Measurements from ENCODE around the gene ZNF296.

Gene ZNF296

GRCh38 chr19:45102481-45102880 is 26.2 kb upstream of the ZNF296 start:
- DNase-seq, result no peak

- DNase-seq, result no peak
Measured at GRCh38 chr19:45101806-45102205, 25.5 kb upstream of the ZNF296 start.

GRCh38 chr19:45100846-45101252 is 24.6 kb upstream of the ZNF296 start:
- no peak for DNase-seq

- DNase-seq, result no peak
Measured at GRCh38 chr19:45100201-45100600, 23.9 kb upstream of the ZNF296 start.

- DNase-seq, result no peak
Measured at GRCh38 chr19:45099467-45100191, 23.4 kb upstream of the ZNF296 start.

- no peak for DNase-seq
Measured at GRCh38 chr19:45098521-45099466, 22.5 kb upstream of the ZNF296 start.

GRCh38 chr19:45097776-45098520 is 21.7 kb upstream of the ZNF296 start:
- no peak for DNase-seq

- no peak for DNase-seq
Measured at GRCh38 chr19:45097450-45097775, 21.1 kb upstream of the ZNF296 start.

- no peak for DNase-seq
Measured at GRCh38 chr19:45096700-45097099, 20.4 kb upstream of the ZNF296 start.

GRCh38 chr19:45095496-45096413 is 19.5 kb upstream of the ZNF296 start:
- no peak for DNase-seq

GRCh38 chr19:45094707-45095106 is 18.4 kb upstream of the ZNF296 start:
- no peak for DNase-seq

- no peak for DNase-seq
Measured at GRCh38 chr19:45094137-45094536, 17.9 kb upstream of the ZNF296 start.

GRCh38 chr19:45092747-45093678 is 16.7 kb upstream of the ZNF296 start, which contains the start of gene PPP1R37:
Gene PPP1R37 (plus strand): TSS chr19:45093179. CDS start chr19:45093326, 147 bp downstream.
- DNase-seq, result peak; percentile 97

- DNase-seq, result peak; percentile 97
Measured at GRCh38 chr19:45091031-45091923, 15.0 kb upstream of the ZNF296 start.

- DNase-seq, result no peak
Measured at GRCh38 chr19:45090606-45091005, 14.3 kb upstream of the ZNF296 start.

- no peak for DNase-seq
Measured at GRCh38 chr19:45090034-45090433, 13.8 kb upstream of the ZNF296 start.

GRCh38 chr19:45087531-45087930 is 11.3 kb upstream of the ZNF296 start:
- DNase-seq, result no peak

GRCh38 chr19:45086480-45086879 is 10.2 kb upstream of the ZNF296 start:
- DNase-seq, result no peak

GRCh38 chr19:45082170-45082569 is 5.9 kb upstream of the ZNF296 start:
- no peak for DNase-seq

- DNase-seq, result no peak
Measured at GRCh38 chr19:45079911-45080370, 3.7 kb upstream of the ZNF296 start.
